ENCODE results near the gene PBOV1. TPM values are rescaled to one million over a fixed set of nuclear protein-coding genes. Genes with fewer than 3 reads are reported as not detected.

The PBOV1 gene
- polyA plus RNA-seq, 2 of the 4 experiments (the other 2 are of a cell fraction) = not detected

DNA sequence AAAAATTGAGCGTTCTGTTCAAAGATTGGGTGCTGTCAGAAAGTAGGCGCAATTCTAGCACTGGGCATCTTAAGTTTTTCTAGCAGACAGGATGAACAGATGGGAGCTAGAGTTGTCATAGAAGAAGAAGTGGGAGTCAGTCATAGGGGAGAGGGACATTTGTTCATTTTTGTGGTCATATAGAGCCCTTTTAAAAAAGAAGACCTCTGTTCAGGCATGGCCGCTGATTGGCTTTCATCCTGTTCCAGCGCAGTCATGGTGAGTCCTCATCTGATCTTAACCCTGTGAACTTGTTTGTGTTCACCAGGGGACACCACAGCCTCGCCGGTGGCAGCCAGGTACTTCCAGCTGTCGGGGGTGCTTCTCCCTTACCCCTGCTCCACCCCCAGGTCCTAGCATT is 29.7 kb upstream of the PBOV1 start:
- TF ChIP-seq, protein P1, sequence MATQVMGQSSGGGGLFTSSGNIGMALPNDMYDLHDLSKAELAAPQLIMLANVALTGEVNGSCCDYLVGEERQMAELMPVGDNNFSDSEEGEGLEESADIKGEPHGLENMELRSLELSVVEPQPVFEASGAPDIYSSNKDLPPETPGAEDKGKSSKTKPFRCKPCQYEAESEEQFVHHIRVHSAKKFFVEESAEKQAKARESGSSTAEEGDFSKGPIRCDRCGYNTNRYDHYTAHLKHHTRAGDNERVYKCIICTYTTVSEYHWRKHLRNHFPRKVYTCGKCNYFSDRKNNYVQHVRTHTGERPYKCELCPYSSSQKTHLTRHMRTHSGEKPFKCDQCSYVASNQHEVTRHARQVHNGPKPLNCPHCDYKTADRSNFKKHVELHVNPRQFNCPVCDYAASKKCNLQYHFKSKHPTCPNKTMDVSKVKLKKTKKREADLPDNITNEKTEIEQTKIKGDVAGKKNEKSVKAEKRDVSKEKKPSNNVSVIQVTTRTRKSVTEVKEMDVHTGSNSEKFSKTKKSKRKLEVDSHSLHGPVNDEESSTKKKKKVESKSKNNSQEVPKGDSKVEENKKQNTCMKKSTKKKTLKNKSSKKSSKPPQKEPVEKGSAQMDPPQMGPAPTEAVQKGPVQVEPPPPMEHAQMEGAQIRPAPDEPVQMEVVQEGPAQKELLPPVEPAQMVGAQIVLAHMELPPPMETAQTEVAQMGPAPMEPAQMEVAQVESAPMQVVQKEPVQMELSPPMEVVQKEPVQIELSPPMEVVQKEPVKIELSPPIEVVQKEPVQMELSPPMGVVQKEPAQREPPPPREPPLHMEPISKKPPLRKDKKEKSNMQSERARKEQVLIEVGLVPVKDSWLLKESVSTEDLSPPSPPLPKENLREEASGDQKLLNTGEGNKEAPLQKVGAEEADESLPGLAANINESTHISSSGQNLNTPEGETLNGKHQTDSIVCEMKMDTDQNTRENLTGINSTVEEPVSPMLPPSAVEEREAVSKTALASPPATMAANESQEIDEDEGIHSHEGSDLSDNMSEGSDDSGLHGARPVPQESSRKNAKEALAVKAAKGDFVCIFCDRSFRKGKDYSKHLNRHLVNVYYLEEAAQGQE (IDR thresholded peaks at IDR 0.05) = no peak
- TF ChIP-seq JUNB (IDR thresholded peaks at IDR 0.05) = no peak
- TF ChIP-seq, protein P2, sequence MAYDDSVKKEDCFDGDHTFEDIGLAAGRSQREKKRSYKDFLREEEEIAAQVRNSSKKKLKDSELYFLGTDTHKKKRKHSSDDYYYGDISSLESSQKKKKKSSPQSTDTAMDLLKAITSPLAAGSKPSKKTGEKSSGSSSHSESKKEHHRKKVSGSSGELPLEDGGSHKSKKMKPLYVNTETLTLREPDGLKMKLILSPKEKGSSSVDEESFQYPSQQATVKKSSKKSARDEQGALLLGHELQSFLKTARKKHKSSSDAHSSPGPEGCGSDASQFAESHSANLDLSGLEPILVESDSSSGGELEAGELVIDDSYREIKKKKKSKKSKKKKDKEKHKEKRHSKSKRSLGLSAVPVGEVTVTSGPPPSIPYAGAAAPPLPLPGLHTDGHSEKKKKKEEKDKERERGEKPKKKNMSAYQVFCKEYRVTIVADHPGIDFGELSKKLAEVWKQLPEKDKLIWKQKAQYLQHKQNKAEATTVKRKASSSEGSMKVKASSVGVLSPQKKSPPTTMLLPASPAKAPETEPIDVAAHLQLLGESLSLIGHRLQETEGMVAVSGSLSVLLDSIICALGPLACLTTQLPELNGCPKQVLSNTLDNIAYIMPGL (CRISPR knock-in tag; IDR thresholded peaks at IDR 0.05; ENCODE audit: borderline replicate concordance) = no peak
- TF ChIP-seq ZC3H11A (IDR thresholded peaks at IDR 0.05) = no peak
- TF ChIP-seq BHLHE40 (IDR thresholded peaks at IDR 0.05; ENCODE audit: low read depth, low read length) = no peak
- TF ChIP-seq CEBPB (IDR thresholded peaks at IDR 0.05) = no peak

DNA sequence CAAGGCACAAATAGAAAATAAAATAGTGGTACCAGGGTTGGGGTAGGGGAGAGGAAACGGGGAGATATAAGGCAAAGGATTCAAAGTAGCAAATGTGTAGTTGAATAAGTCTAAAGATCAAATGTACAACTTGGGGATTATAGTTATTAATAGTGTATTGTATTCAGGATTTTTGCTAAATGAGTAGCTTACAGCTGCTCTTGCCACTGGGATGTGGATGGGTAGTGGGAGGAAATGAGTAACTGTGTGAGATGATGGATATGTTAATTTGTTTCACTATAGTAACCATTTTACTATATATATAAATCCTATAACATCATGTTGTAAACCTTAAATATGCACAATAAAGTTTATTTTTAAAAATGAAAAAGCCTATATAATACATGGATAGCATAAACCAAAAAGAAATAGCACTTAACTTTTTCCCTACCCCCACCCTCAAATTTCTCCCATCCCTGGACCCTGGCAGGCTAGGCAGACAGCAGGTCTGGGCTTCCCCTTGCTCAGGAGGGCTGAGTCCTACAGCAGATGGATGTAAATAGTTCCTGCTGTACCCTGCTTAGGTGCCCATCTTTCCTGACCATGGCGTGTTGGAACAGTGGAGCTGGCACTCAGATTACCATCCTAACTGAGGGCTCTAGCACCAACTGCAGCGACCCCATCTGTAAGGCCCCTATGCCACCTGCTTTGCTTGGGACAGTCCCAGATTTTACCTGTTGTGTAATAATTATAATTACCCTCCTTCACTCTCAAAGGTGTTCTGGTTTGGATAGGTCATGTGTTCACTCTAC is 28.6 kb upstream of the PBOV1 start:
- H3K9me3 ChIP-seq = no peaks in the 10 kb centered on the region
- CTCF ChIA-PET = interaction anchor here (1.0 kb wide), 1 partner anchor 11 kb away, joined by 3 read pairs; no protein-coding TSS in a partner anchor
- no peaks in the 10 kb centered on the region for H3K4me1 ChIP-seq
- ATAC-seq (no peak), FAIRE-seq (no peak), DNase-seq (ENCODE audit: low read depth in 1 of 2, low spot score in 1 of 2) (no peak)
- H3K27ac ChIP-seq = no peak overlapping the region
- POLR2A ChIA-PET = no interaction called here
- no peak overlapping the region for H3K4me3 ChIP-seq
- H3K4me2 ChIP-seq = no peak overlapping the region
- no peak for TF ChIP-seq HDAC2 (IDR thresholded peaks at IDR 0.05)
- no peak for TF ChIP-seq MYC (IDR thresholded peaks at IDR 0.05; ENCODE audit: borderline replicate concordance, low read length)
- no peak for TF ChIP-seq CBX8 (IDR thresholded peaks at IDR 0.05)
- TF ChIP-seq MAFK (IDR thresholded peaks at IDR 0.05; ENCODE audit: partially characterized antibody) = no peak
- 62% methylated on average over 3 of the region's 3 CpGs for WGBS (ENCODE audit: missing lambda C conversion rate)

More for the DNA sequence above, 29.7 kb upstream of the PBOV1 start:
- DNase-seq (ENCODE audit: low read depth in 1 of 2, low spot score in 1 of 2) = no peak
- Histone ChIP-seq H3K9me3 (no peaks in the 10 kb centered on the region), H3K27ac (no peak overlapping the region), H3K4me1 (no peaks in the 10 kb centered on the region), H3K4me3 (no peak overlapping the region), H3K4me2 (no peak overlapping the region)
- ChIA-PET POLR2A (no interaction called here), CTCF (interaction anchor here (1.0 kb wide), 1 partner anchor 10 kb away, joined by 3 read pairs; no protein-coding TSS in a partner anchor)
- FAIRE-seq = no peak
- 76% methylated on average over 7 of the region's 7 CpGs for WGBS (ENCODE audit: missing lambda C conversion rate)
- ATAC-seq = no peak

DNA sequence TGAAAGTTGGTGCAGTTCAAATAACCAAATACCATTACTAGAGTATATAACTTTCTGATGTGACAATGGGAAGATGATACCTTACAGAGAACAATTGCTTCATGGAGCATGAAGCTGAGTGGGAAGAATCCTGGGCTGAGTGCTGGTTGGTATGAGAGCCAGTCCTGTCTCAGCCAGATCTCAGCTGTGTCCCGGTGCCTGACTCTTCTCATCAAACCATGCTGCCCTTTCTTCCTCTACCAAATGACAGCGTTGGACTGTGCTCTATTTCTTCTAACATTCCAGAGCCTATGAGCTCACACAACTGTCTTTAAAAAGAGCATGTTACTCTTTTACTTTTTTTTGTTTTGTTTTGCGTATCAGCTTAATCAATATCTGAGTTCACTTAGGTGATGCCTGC is 27.5 kb upstream of the PBOV1 start:
- FAIRE-seq (no peak), ATAC-seq (no peak), DNase-seq (ENCODE audit: low read depth in 1 of 2, low spot score in 1 of 2) (no peak)
- H3K4me2 ChIP-seq = no peak overlapping the region
- H3K4me3 ChIP-seq = no peak overlapping the region
- TF ChIP-seq, protein P3, sequence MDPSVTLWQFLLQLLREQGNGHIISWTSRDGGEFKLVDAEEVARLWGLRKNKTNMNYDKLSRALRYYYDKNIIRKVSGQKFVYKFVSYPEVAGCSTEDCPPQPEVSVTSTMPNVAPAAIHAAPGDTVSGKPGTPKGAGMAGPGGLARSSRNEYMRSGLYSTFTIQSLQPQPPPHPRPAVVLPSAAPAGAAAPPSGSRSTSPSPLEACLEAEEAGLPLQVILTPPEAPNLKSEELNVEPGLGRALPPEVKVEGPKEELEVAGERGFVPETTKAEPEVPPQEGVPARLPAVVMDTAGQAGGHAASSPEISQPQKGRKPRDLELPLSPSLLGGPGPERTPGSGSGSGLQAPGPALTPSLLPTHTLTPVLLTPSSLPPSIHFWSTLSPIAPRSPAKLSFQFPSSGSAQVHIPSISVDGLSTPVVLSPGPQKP (IDR thresholded peaks at IDR 0.05; ENCODE audit: low read depth, low read length) = no peak
- TF ChIP-seq TFCP2L1 (CRISPR knock-in tag; IDR thresholded peaks at IDR 0.05) (no peak), CBX8 (IDR thresholded peaks at IDR 0.05) (no peak), CHD4 (IDR thresholded peaks at IDR 0.05; ENCODE audit: borderline replicate concordance) (no peak), ZFP36 (IDR thresholded peaks at IDR 0.05; ENCODE audit: borderline replicate concordance, partially characterized antibody) (no peak), GATA3 (IDR thresholded peaks at IDR 0.05; ENCODE audit: borderline replicate concordance) (no peak), CEBPB (IDR thresholded peaks at IDR 0.05) (no peak), KDM5A (IDR thresholded peaks at IDR 0.05) (no peak), RAD21 (conservative IDR thresholded peaks at IDR 0.05 in 1 of 2, IDR thresholded peaks at IDR 0.05 in 1 of 2) (no peak), MAZ (IDR thresholded peaks at IDR 0.05; ENCODE audit: borderline replicate concordance, low read depth, low read length) (no peak), ZC3H11A (IDR thresholded peaks at IDR 0.05) (no peak)
- TF ChIP-seq, protein P4, sequence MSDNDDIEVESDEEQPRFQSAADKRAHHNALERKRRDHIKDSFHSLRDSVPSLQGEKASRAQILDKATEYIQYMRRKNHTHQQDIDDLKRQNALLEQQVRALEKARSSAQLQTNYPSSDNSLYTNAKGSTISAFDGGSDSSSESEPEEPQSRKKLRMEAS (IDR thresholded peaks at IDR 0.05) = no peak
- 83% methylated on average over 3 of the region's 3 CpGs for WGBS (ENCODE audit: missing lambda C conversion rate)
- no peak overlapping the region for H3K27ac ChIP-seq
- POLR2A ChIA-PET = no interaction called here
- H3K9me3 ChIP-seq = no peaks in the 10 kb centered on the region
- no peaks in the 10 kb centered on the region for H3K4me1 ChIP-seq
- CTCF ChIA-PET = no interaction called here

Measured in A549 (cell line).